Frontal cortex (tissue), 4 donors: ENCODE measurements around the gene SOX13. TPM values are rescaled to one million over a fixed set of nuclear protein-coding genes. Genes with fewer than 3 reads are reported as not detected.
"Not testable (repeated sequence)": the region's sequence is repeated elsewhere in the genome, so short reads cannot be mapped to it uniquely, and the experiment has no call there.

Experiments used
- DNase-seq, 2 donors: peaks; one replicate each; pipeline ENCODE4 v3.0.0; 2012; ENCODE audit warnings: low spot score in 2 of 2
- FAIRE-seq: peaks from 2 replicates; lab custom pipeline; 2012; peaks lifted over from hg19 to GRCh38; lab: Jason Lieb, UNC
- total RNA-seq: library from RNA; depleted of rRNA; stranded (reverse); fragments of >200 nt; gene quantifications from one replicate; pipeline ENCODE4 v1.2.3, GENCODE V29; 2014
- donor health status: control.
- donor health status: control.
- donor health status: control.

Gene SOX13
- total RNA-seq = 1.6 TPM

GRCh38 chr1:204072931-204073836, at the start of gene SOX13:
TSS of gene SOX13 (plus strand) at chr1:204073115. CDS start at chr1:204112916, 39,801 bp downstream.
- DNase-seq = peak; percentile 85 to 86
- no peak for FAIRE-seq

- DNase-seq (no peak), FAIRE-seq (no peak)
Observed at GRCh38 chr1:204025917-204026707, 46.8 kb upstream of the SOX13 start.

GRCh38 chr1:204027446-204027845, 45.5 kb upstream of the SOX13 start:
- no peak for DNase-seq
- FAIRE-seq = no peak

GRCh38 chr1:204029016-204029415, 43.9 kb upstream of the SOX13 start:
- FAIRE-seq = no peak
- DNase-seq = no peak

GRCh38 chr1:204031098-204031710, 41.7 kb upstream of the SOX13 start:
- FAIRE-seq (no peak), DNase-seq (no peak)

- FAIRE-seq (no peak), DNase-seq (no peak)
Observed at GRCh38 chr1:204032642-204033235, 40.2 kb upstream of the SOX13 start.

- DNase-seq = no peak
- no peak for FAIRE-seq
Observed at GRCh38 chr1:204033306-204033705, 39.6 kb upstream of the SOX13 start.

- no peak for DNase-seq
- FAIRE-seq = no peak
Observed at GRCh38 chr1:204036882-204037655, 35.8 kb upstream of the SOX13 start.

GRCh38 chr1:204041232-204041767, 31.6 kb upstream of the SOX13 start:
- DNase-seq = peak in 1 of 2 donors; percentile 35
- FAIRE-seq = no peak

- DNase-seq = no peak
- no peak for FAIRE-seq
Observed at GRCh38 chr1:204041803-204042505, 31.0 kb upstream of the SOX13 start.

- FAIRE-seq = no peak
- DNase-seq = no peak
Observed at GRCh38 chr1:204042516-204042915, 30.4 kb upstream of the SOX13 start.

- DNase-seq (no peak), FAIRE-seq (no peak)
Observed at GRCh38 chr1:204043680-204044079, 29.2 kb upstream of the SOX13 start.

GRCh38 chr1:204044448-204044847, 28.5 kb upstream of the SOX13 start:
- FAIRE-seq = no peak
- DNase-seq = no peak

- no peak for FAIRE-seq
- no peak for DNase-seq
Observed at GRCh38 chr1:204045430-204045829, 27.5 kb upstream of the SOX13 start.

- no peak for FAIRE-seq
Observed at GRCh38 chr1:204046346-204046745, 26.6 kb upstream of the SOX13 start.

GRCh38 chr1:204048796-204049195, 24.1 kb upstream of the SOX13 start:
- FAIRE-seq, DNase-seq: not testable (repeated sequence)

More at GRCh38 chr1:204046346-204046745, 26.6 kb upstream of the SOX13 start:
- DNase-seq = no peak

- FAIRE-seq (no peak), DNase-seq (no peak)
Observed at GRCh38 chr1:204051258-204051657, 21.7 kb upstream of the SOX13 start.

- FAIRE-seq (no peak), DNase-seq (no peak)
Observed at GRCh38 chr1:204051718-204052117, 21.2 kb upstream of the SOX13 start.
